H1 (cell line): ENCODE results near the gene GPATCH2L. TPM values are rescaled to one million over a fixed set of nuclear protein-coding genes. Genes with fewer than 3 reads are reported as not detected.

Experiments
- CTCF ChIA-PET: fragments of 300-600 bp; sonication (Branson Sonifier 250); formaldehyde crosslinking; loops from one replicate; lab custom pipeline; 2021; ENCODE audit not compliant: partially characterized antibody; lab: Charles Lee
- POLR2A ChIA-PET: fragments of 300-600 bp; sonication (Branson Sonifier 250); formaldehyde crosslinking; loops from one replicate; lab custom pipeline; 2021; ENCODE audit warnings: inconsistent platforms; ENCODE audit not compliant: partially characterized antibody; lab: Charles Lee
- DNase-seq, 2 experiments: peaks; one replicate each; pipeline versions ENCODE4 v3.0.0 to v3.0.0-alpha.2; 2010 to 2022; ENCODE audit warnings: low spot score in 2 of 2, low read depth in 1 of 2, mixed read lengths in 1 of 2
- FAIRE-seq: peaks from 2 replicates; lab custom pipeline; 2011; peaks lifted over from hg19 to GRCh38; lab: Jason Lieb, UNC
- H2AFZ ChIP-seq: 2 replicates; pipeline ENCODE4 v1.8.1; 2012; ENCODE audit warnings: low read length, inconsistent platforms
- H2AK5ac ChIP-seq: 2 replicates; pipeline ENCODE4 v1.6.1; 2013; ENCODE audit warnings: low read depth, low read length
- H2BK120ac ChIP-seq: replicated peaks from 2 replicates; pipeline ENCODE3; 2013; ENCODE audit warnings: low read depth, low read length, inconsistent platforms
- H2BK12ac ChIP-seq: 2 replicates; pipeline ENCODE4 v1.6.1; 2013; ENCODE audit warnings: low read depth, low read length
- H2BK15ac ChIP-seq: 2 replicates; pipeline ENCODE4 v1.6.1; 2013; ENCODE audit warnings: low read length
- H2BK20ac ChIP-seq: 2 replicates; pipeline ENCODE4 v1.6.1; 2013; ENCODE audit warnings: low read length
- H2BK5ac ChIP-seq: 2 replicates; pipeline ENCODE4 v1.6.1; 2013; ENCODE audit warnings: low read depth, low read length
- H3K14ac ChIP-seq: 2 replicates; pipeline ENCODE4 v1.6.1; 2013; ENCODE audit warnings: inconsistent platforms; ENCODE audit not compliant: insufficient read length
- H3K18ac ChIP-seq: 2 replicates; pipeline ENCODE4 v1.6.1; 2013; ENCODE audit warnings: low read length; ENCODE audit errors: extremely low read depth
- H3K23ac ChIP-seq: 2 replicates; pipeline ENCODE4 v1.6.1; 2013; ENCODE audit warnings: inconsistent platforms; ENCODE audit not compliant: insufficient read length
- H3K23me2 ChIP-seq: 2 replicates; pipeline ENCODE4 v1.6.1; 2013; ENCODE audit warnings: low read depth, low read length
- H3K27ac ChIP-seq: 2 replicates; pipeline ENCODE4 v1.6.1; 2011; ENCODE audit warnings: low read depth, low read length, inconsistent platforms
- H3K27me3 ChIP-seq, 4 experiments: replicated peaks in 1 of 4; 1 replicate in 1 of 4; 2 replicates in 3 of 4; pipeline versions ENCODE4 v1.6.1 to v1.8.1; 2011 to 2013; ENCODE audit warnings: low read length in 3 of 4, mild to moderate bottlenecking in 3 of 4, inconsistent platforms in 2 of 4, mixed read lengths in 2 of 4, moderate library complexity in 1 of 4; ENCODE audit not compliant: control insufficient read depth in 3 of 4, insufficient read depth in 3 of 4; ENCODE audit errors: extremely low read depth in 1 of 4
- H3K36me3 ChIP-seq, 4 experiments: 2 replicates each; pipeline versions ENCODE4 v1.6.1 to v1.8.1; 2011 to 2013; ENCODE audit warnings: mild to moderate bottlenecking in 4 of 4, low read length in 3 of 4, moderate library complexity in 2 of 4, control low read depth in 1 of 4, inconsistent platforms in 1 of 4; ENCODE audit not compliant: insufficient read depth in 4 of 4, control insufficient read depth in 2 of 4
- H3K4ac ChIP-seq: replicated peaks from 2 replicates; pipeline ENCODE3; 2013; ENCODE audit warnings: low read length, low read depth, mixed read lengths, inconsistent platforms; ENCODE audit not compliant: insufficient read length
- H3K4me1 ChIP-seq, 4 experiments: replicated peaks in 1 of 4; 1 replicate in 1 of 4; 2 replicates in 3 of 4; pipeline versions ENCODE4 v1.6.1 to v1.8.1; 2011 to 2013; ENCODE audit warnings: low read length in 3 of 4, inconsistent platforms in 2 of 4, mixed read lengths in 1 of 4; ENCODE audit not compliant: insufficient read depth in 4 of 4, control insufficient read depth in 3 of 4
- H3K4me2 ChIP-seq, 2 experiments: 2 replicates each; pipeline versions ENCODE4 v1.6.1 to v1.8.1; 2011 to 2013; ENCODE audit warnings: low read depth in 2 of 2, low read length in 2 of 2, control low read depth in 1 of 2, inconsistent platforms in 1 of 2, mild to moderate bottlenecking in 1 of 2; ENCODE audit not compliant: insufficient read depth in 1 of 2
- H3K4me3 ChIP-seq, 4 experiments: fragments of 200-600, 300-600 bp in 1 of 4; sonication (generic), shearing (Covaris generic), sonication (Bioruptor Twin) in 1 of 4; 2 replicates each; pipeline versions ENCODE4 v1.5.1 to v1.8.1; 2011 to 2016; ENCODE audit warnings: low read length in 4 of 4, low read depth in 3 of 4, control low read depth in 2 of 4, inconsistent platforms in 2 of 4, mild to moderate bottlenecking in 2 of 4, mixed read lengths in 1 of 4, moderate library complexity in 1 of 4; ENCODE audit not compliant: insufficient read depth in 2 of 4; ENCODE audit errors: extremely low read depth in 1 of 4
- H3K56ac ChIP-seq: replicated peaks from 2 replicates; pipeline ENCODE3; 2013; ENCODE audit warnings: low read depth, mild to moderate bottlenecking, mixed read lengths, low read length, inconsistent platforms; ENCODE audit not compliant: insufficient read length
- H3K79me1 ChIP-seq: 2 replicates; pipeline ENCODE4 v1.6.1; 2013; ENCODE audit warnings: low read depth, low read length, control low read depth
- H3K79me2 ChIP-seq, 2 experiments: 2 replicates each; pipeline versions ENCODE4 v1.6.1 to v1.8.1; 2012 to 2013; ENCODE audit warnings: low read length in 2 of 2, mild to moderate bottlenecking in 2 of 2, inconsistent platforms in 1 of 2; ENCODE audit not compliant: insufficient read depth in 2 of 2, control insufficient read depth in 1 of 2
- H3K9ac ChIP-seq, 4 experiments: replicated peaks in 1 of 4; 1 replicate in 1 of 4; 2 replicates in 3 of 4; pipeline versions ENCODE4 v1.6.1 to v1.8.1; 2011 to 2013; ENCODE audit warnings: low read depth in 3 of 4, low read length in 3 of 4, control low read depth in 2 of 4, mild to moderate bottlenecking in 2 of 4, moderate library complexity in 2 of 4, inconsistent platforms in 1 of 4; ENCODE audit errors: extremely low read depth in 1 of 4
- H3K9me3 ChIP-seq, 2 experiments: 2 replicates each; pipeline versions ENCODE4 v1.6.1 to v1.8.1; 2012 to 2013; ENCODE audit warnings: mild to moderate bottlenecking in 2 of 2, moderate library complexity in 2 of 2, control low read depth in 1 of 2, inconsistent platforms in 1 of 2, low read depth in 1 of 2, low read length in 1 of 2, mixed read lengths in 1 of 2; ENCODE audit not compliant: insufficient read depth in 2 of 2
- H4K20me1 ChIP-seq, 2 experiments: replicated peaks in 1 of 2; 2 replicates each; pipeline versions ENCODE3 to v1.8.1; 2011 to 2013; ENCODE audit warnings: inconsistent platforms in 2 of 2, low read length in 2 of 2, mild to moderate bottlenecking in 1 of 2; ENCODE audit not compliant: insufficient read depth in 2 of 2, control insufficient read depth in 1 of 2
- H4K5ac ChIP-seq: 2 replicates; pipeline ENCODE4 v1.6.1; 2013; ENCODE audit warnings: low read length, low read depth, mixed read lengths, inconsistent platforms; ENCODE audit not compliant: insufficient read length
- H4K8ac ChIP-seq: 2 replicates; pipeline ENCODE4 v1.8.0; 2013; ENCODE audit warnings: mild to moderate bottlenecking, moderate library complexity, low read length, inconsistent platforms; ENCODE audit not compliant: insufficient read depth; ENCODE audit errors: extremely low read depth
- H4K91ac ChIP-seq: replicated peaks from 2 replicates; pipeline ENCODE3; 2013; ENCODE audit warnings: low read length, mixed read lengths, inconsistent platforms; ENCODE audit not compliant: insufficient read length
- BRCA1 ChIP-seq: IDR thresholded peaks from 2 replicates; pipeline ENCODE4 v1.6.1; 2012; ENCODE audit warnings: low read depth, low read length, improper control_type of control experiment
- SP4 ChIP-seq: IDR thresholded peaks from 2 replicates; pipeline ENCODE4 v1.6.1; 2012; ENCODE audit warnings: low read length, inconsistent platforms
- WGBS, 2 experiments: shearing (Covaris generic) in 1 of 2; methylation state at CpG; one replicate each; pipeline versions ENCODE4 v1.1.6 to v1.1.7; 2013 to 2015; ENCODE audit warnings: low lambda C conversion rate in 2 of 2, mixed read lengths in 2 of 2, inconsistent platforms in 1 of 2, low coverage in 1 of 2, missing lambda C conversion rate in 1 of 2; ENCODE audit not compliant: insufficient replicate concordance in 2 of 2, insufficient coverage in 1 of 2, insufficient read length in 1 of 2; ENCODE audit errors: extremely low coverage in 1 of 2, missing lambda C conversion rate in 1 of 2; 5-methylcytosine and 5-hydroxymethylcytosine counted together
- polyA plus RNA-seq, 7 experiments: library from polyadenylated mRNA; depleted of rRNA in 3 of 7; stranded (reverse) in 5 of 7; unstranded in 2 of 7; fragments of >200 nt in 5 of 7; fragments of 200-250 nt in 2 of 7; gene quantifications; 1 replicate in 5 of 7; 2 replicates in 1 of 7; 4 replicates in 1 of 7; pipeline versions ENCODE4 v1.2.1 to v1.2.3, GENCODE V29; 2011 to 2013; ENCODE audit warnings: missing spikeins in 2 of 7, mixed read lengths in 2 of 7
- total RNA-seq: library from RNA; stranded (reverse); fragmentation: NEBNext Ultra II Directional; extraction: Animal tissue kit (Norgen Biotek cat#: 25700); gene quantifications from 2 replicates; pipeline ENCODE4 v1.2.1, GENCODE V29; 2021

Gene GPATCH2L
- total and polyA plus RNA-seq, 2 of the 8 experiments (the other 6 are each of a cell fraction or from before 2014, with no cell fraction given) = 26.0 to 54.9 TPM

DNA sequence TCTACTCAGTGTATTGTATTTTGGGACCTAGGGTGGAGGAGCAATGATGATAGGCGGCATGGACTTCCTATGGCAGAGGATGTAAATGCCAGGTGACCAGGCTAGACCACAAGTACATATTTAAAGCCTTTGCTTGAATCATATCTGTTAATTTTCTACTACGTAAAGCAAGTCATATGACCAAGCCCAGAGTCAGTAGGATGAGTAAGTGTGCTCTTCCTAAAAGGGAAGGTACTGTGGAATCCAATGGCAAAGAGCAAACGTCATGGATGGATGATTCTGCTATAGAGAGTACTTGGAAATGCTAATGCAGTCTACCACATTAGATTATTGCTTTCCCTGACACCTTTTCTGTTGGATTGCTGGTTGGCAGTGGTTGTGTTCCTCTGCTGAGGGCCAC is 16.8 kb downstream of the GPATCH2L start:
- Histone ChIP-seq H3K23me2 (no peaks in the 10 kb centered on the region), H4K8ac (no peak overlapping the region), H3K79me1 (peaks cover 4% of the 10 kb centered on the region), H3K4me1 (no peaks in the 10 kb centered on the region; a peak in 1 of 7 replicates), H3K27me3 (peaks cover 0 to 1% (median 0%) of the 10 kb centered on the region in 4 experiments; a peak in 1 of 7 replicates), H3K9ac (no peak overlapping the region), H3K18ac (no peak overlapping the region), H4K20me1 (peaks cover 1 to 7% of the 10 kb centered on the region in 2 experiments), H3K14ac (no peak overlapping the region), H2BK15ac (no peak overlapping the region), H3K23ac (no peak overlapping the region), H3K9me3 (no peaks in the 10 kb centered on the region), H4K91ac (no peak overlapping the region), H3K36me3 (peaks cover 2 to 47% (median 23%) of the 10 kb centered on the region in 4 experiments; a peak in 7 of 8 replicates), H3K4me2 (no peak overlapping the region), H3K56ac (no peak overlapping the region), H2BK120ac (no peak overlapping the region), H2BK12ac (no peak overlapping the region), H3K79me2 (peaks cover 0 to 66% of the 10 kb centered on the region in 2 experiments; a peak in 3 of 4 replicates), H2AK5ac (no peak overlapping the region), H4K5ac (no peak overlapping the region), H3K4me3 (no peak overlapping the region), H3K4ac (no peak overlapping the region), H2BK5ac (no peak overlapping the region), H2BK20ac (no peak overlapping the region), H3K27ac (no peak overlapping the region), H2AFZ (no peak overlapping the region)
- POLR2A ChIA-PET = no interaction called here
- no peak for DNase-seq
- 91% methylated on average over 3 of the region's 3 CpGs; no CpG with 5 or more reads in 1 of the 2 experiments for WGBS, 2 experiments
- FAIRE-seq = peak; percentile 19
- TF ChIP-seq BRCA1 = no peak
- no peak for TF ChIP-seq SP4
- CTCF ChIA-PET = no interaction called here
